Pancreas (tissue), 10 donors: ENCODE data around the gene GAA. TPM values are rescaled to one million over a fixed set of nuclear protein-coding genes. Genes with fewer than 3 reads are reported as not detected.

Experiments
- ATAC-seq, 4 donors: fragments of 200-7000 bp; cut with Tn5 transposase; one replicate each; pipeline versions ENCODE4 v1.8.0 to v1.9.1; 2020; ENCODE audit warnings: mild to moderate bottlenecking in 4 of 4, moderate library complexity in 4 of 4
- DNase-seq, 6 donors: peaks; one replicate each; pipeline ENCODE4 v3.0.0-alpha.2; 2020
- FAIRE-seq: peaks from 2 replicates; lab custom pipeline; 2012; peaks lifted over from hg19 to GRCh38; lab: Jason Lieb, UNC
- H3K27ac ChIP-seq, 4 donors: fragments of 200-600 bp; sonication (generic); 1 replicate in 3 of 4; 2 replicates in 1 of 4; pipeline versions ENCODE4 v1.5.0 to v1.8.0; 2020
- H3K27me3 ChIP-seq, 4 donors: fragments of 200-600 bp; one replicate each; pipeline ENCODE4 v1.8.0; 2021
- H3K36me3 ChIP-seq, 3 donors: fragments of 200-600 bp; sonication (generic) in 1 of 3; one replicate each; pipeline versions ENCODE4 v1.5.0 to v1.8.0; 2020 to 2021
- H3K4me1 ChIP-seq, 3 donors: fragments of 200-600 bp; one replicate each; pipeline ENCODE4 v1.8.0; 2021
- H3K4me3 ChIP-seq, 4 donors: fragments of 200-600 bp; sonication (generic) in 2 of 4; one replicate each; pipeline versions ENCODE4 v1.5.0 to v1.8.0; 2020 to 2021
- H3K9me3 ChIP-seq, 4 donors: fragments of 200-600 bp; one replicate each; pipeline ENCODE4 v1.8.0; 2021
- WGBS, 2 donors: extraction: QIAGEN DNeasy Blood & Tissue Kit; methylation state at CpG; one replicate each; pipeline ENCODE4 v1.1.7; 2013; 5-methylcytosine and 5-hydroxymethylcytosine counted together
- intact Hi-C, 3 donors: fragments of 100-400 bp; cut with DNase I; formaldehyde crosslinking; loops; one replicate each; pipeline versions ENCODE4 v1.11.1 to v1.14.2; 2022
- polyA plus RNA-seq, 2 donors: library from polyadenylated mRNA; stranded (reverse); fragments of 200-250 nt; gene quantifications; one replicate each; pipeline ENCODE4 v1.2.3, GENCODE V29; 2013
- total RNA-seq, 6 donors: library from RNA; stranded (reverse); fragmentation: NEBNext Ultra II Directional in 4 of 6; extraction: Animal tissue kit (Norgen Biotek cat#: 25700) in 4 of 6; gene quantifications; one replicate each; pipeline versions ENCODE4 v1.2.1 to v1.2.4, GENCODE V29; 2021 to 2023
- TF ChIP-seq, protein P1 (sequence below), 4 donors: fragments of 200-600 bp; sonication (generic) in 3 of 4; IDR thresholded peaks; one replicate each; pipeline versions ENCODE4 v1.5.0 to v1.8.0; 2021; ENCODE audit warnings: antibody characterized with exemption in 4 of 4
- donor health status: healthy with polysubstance abuse.
- donor health status: DM: no; HTN: no; CAD: no; lungs with moderate emphysema.
- donor health status: DM: no; HTN: no; CAD: no.
- donor health status: control.
- donor health status: control.
- donor health status: Bipolar disorder and iron deficiency.
- donor health status: DM: yes; HTN: yes; CAD: no.
- donor health status: DM: no; HTN: no; CAD: no.
- donor health status: DM: no; HTN: no; CAD: no.
- donor health status: DM: yes; HTN: yes; CAD: no.

The GAA gene
- total and polyA plus RNA-seq, 8 donors: 20.2 to 56.3 (median 33.4) TPM

DNA sequence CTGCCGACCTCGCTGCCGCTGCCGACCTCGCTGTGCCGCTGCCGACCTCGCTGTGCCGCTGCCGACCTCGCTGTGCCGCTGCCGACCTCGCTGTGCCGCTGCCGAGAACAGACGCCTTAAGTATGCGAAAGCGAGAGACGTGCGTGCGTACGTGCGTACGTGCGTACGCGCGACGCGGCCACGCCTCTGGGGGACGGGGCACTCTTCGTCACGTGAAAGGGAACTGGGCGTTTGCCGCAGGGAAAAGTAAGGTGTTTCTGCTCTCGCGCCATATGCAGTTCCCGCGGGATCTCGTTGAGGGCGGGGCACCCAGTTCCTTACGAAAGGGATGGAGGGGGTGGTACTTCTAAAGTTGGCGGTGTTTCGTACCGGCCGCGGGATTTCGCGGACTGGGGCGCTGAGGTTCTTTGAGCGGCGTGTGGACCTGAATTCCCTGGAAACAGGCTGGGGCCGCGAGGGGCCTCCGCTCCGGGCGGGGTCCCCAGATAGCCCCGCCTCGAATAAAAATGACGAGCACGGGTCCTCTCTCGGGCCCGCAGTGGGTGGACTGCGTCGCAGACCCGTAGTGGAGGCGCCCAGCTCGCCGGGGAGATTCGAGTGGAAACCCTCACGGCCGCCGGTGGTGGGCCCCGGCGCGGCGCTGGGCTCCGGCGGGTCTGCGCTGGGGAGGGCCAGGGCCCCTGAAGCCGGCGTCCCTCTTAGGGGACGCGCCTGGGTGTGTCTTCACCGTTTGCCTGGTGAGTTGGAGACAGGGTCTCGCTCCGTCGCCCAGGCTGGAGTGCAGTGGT, 45.8 kb downstream of the GAA start, which contains the start of gene EIF4A3:
Gene EIF4A3, minus strand, starts transcription at position 94 of the 788 bp plus-strand sequence. CDS start 167 bp downstream, outside the sequence.
- peak; percentile 96 for FAIRE-seq
- ATAC-seq: peak; percentile 94 to 97 (median 96)
- Histone ChIP-seq H3K27ac (peak within 1 kb of the TSS; percentile 57 to 86 (median 79)), H3K4me3 (peak within 1 kb of the TSS; percentile 73 to 98 (median 96)), H3K4me1 (peaks cover 0 to 20% (median 0%) of the 10 kb centered on the region in 3 donors), H3K36me3 (peaks cover 4 to 16% (median 14%) of the 10 kb centered on the region in 3 donors), H3K27me3 (no peaks in the 10 kb centered on the region), H3K9me3 (no peaks in the 10 kb centered on the region)
- peak; percentile 96 to 99 (median 98) for DNase-seq
- TF ChIP-seq, protein P1, sequence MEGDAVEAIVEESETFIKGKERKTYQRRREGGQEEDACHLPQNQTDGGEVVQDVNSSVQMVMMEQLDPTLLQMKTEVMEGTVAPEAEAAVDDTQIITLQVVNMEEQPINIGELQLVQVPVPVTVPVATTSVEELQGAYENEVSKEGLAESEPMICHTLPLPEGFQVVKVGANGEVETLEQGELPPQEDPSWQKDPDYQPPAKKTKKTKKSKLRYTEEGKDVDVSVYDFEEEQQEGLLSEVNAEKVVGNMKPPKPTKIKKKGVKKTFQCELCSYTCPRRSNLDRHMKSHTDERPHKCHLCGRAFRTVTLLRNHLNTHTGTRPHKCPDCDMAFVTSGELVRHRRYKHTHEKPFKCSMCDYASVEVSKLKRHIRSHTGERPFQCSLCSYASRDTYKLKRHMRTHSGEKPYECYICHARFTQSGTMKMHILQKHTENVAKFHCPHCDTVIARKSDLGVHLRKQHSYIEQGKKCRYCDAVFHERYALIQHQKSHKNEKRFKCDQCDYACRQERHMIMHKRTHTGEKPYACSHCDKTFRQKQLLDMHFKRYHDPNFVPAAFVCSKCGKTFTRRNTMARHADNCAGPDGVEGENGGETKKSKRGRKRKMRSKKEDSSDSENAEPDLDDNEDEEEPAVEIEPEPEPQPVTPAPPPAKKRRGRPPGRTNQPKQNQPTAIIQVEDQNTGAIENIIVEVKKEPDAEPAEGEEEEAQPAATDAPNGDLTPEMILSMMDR (IDR thresholded peaks at IDR 0.05): no peak
- WGBS, 2 donors: 0% methylated on average over 86 to 90 of the region's 90 CpGs
- intact Hi-C loops: no loop called here

GRCh38 chr17:80151333-80151732, 50.0 kb downstream of the GAA start:
- no peak overlapping the region for H3K27ac ChIP-seq
- TF ChIP-seq, protein P1 (IDR thresholded peaks at IDR 0.05): no peak
- H3K4me1 ChIP-seq: peaks cover 0 to 3% (median 0%) of the 10 kb centered on the region in 3 donors
- no peaks in the 10 kb centered on the region for H3K27me3 ChIP-seq
- H3K4me3 ChIP-seq: no peak overlapping the region
- DNase-seq: no peak
- no peak for FAIRE-seq
- H3K9me3 ChIP-seq: no peaks in the 10 kb centered on the region
- intact Hi-C loops: no loop called here
- no peak for ATAC-seq
- 77 to 82% methylated on average over 5 of the region's 5 CpGs for WGBS, 2 donors
- H3K36me3 ChIP-seq: no peaks in the 10 kb centered on the region

GRCh38 chr17:80152081-80152702, 50.8 kb downstream of the GAA start:
- no peaks in the 10 kb centered on the region for H3K9me3 ChIP-seq
- H3K36me3 ChIP-seq: no peaks in the 10 kb centered on the region
- 74 to 78% methylated on average over 11 of the region's 11 CpGs for WGBS, 2 donors
- no peaks in the 10 kb centered on the region for H3K27me3 ChIP-seq
- H3K27ac ChIP-seq: no peak overlapping the region
- FAIRE-seq: no peak
- H3K4me1 ChIP-seq: peaks cover 0 to 3% (median 0%) of the 10 kb centered on the region in 3 donors
- intact Hi-C loops: no loop called here
- TF ChIP-seq, protein P1 (IDR thresholded peaks at IDR 0.05): no peak
- H3K4me3 ChIP-seq: no peak overlapping the region
- no peak for ATAC-seq
- DNase-seq: no peak

DNA sequence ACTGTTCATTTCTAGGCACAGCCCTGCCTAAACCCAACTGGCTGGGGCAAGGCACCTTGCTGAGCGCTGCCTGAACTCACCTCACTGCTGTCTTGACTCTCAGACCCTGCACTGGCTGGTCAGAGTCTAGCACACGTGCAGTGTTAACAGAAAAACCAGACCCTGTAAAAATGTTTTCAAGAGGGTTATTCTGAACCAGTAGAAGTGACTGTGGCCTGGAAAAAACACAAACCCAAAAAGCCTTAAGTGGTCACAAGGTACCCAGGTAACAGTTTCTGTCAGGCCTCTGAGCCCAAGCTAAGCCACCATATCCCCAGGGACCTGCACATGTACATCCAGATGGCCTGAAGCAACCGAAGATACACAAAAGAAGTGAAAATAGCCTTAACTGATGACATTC, 51.6 kb downstream of the GAA start:
- peaks cover 0 to 3% (median 0%) of the 10 kb centered on the region in 3 donors for H3K4me1 ChIP-seq
- 63 to 70% methylated on average over 3 of the region's 3 CpGs for WGBS, 2 donors
- intact Hi-C loops: no loop called here
- no peaks in the 10 kb centered on the region for H3K9me3 ChIP-seq
- no peak for FAIRE-seq
- DNase-seq: no peak
- no peak overlapping the region for H3K27ac ChIP-seq
- no peaks in the 10 kb centered on the region for H3K36me3 ChIP-seq
- ATAC-seq: no peak
- TF ChIP-seq, protein P1 (IDR thresholded peaks at IDR 0.05): no peak
- H3K4me3 ChIP-seq: no peak overlapping the region
- no peaks in the 10 kb centered on the region for H3K27me3 ChIP-seq
